Endothelial cell of umbilical vein (primary cell): ENCODE results near the gene JAZF1. TPM values are rescaled to one million over a fixed set of nuclear protein-coding genes. Genes with fewer than 3 reads are reported as not detected.

Source experiments
- BruUV-seq: library from RNA; stranded (reverse); fragments of 400-500 nt; replicated peaks from 2 replicates; lab custom pipeline; 2021; lab: Mats Ljungman, UMichigan
- CTCF ChIA-PET: fragments of 300-600, 350-600 bp; sonication (Branson Sonifier 250); formaldehyde crosslinking; loops from one replicate; lab custom pipeline; 2021; ENCODE audit warnings: antibody characterized with exemption, inconsistent platforms; lab: Charles Lee
- POLR2A ChIA-PET: fragments of 300-600, 350-600 bp; sonication (Branson Sonifier 250); formaldehyde crosslinking; loops from one replicate; lab custom pipeline; 2021; ENCODE audit warnings: antibody characterized with exemption, inconsistent platforms; lab: Charles Lee
- DNase-seq: peaks from one replicate; pipeline ENCODE4 v3.0.0-alpha.2; 2011; ENCODE audit warnings: low read depth, low spot score
- FAIRE-seq: peaks from 2 replicates; lab custom pipeline; 2011; peaks lifted over from hg19 to GRCh38; lab: Jason Lieb, UNC
- H2AFZ ChIP-seq: 2 replicates; pipeline ENCODE4 v1.6.0; 2012; ENCODE audit warnings: low read depth, low read length, control low read depth, inconsistent platforms
- H3K27ac ChIP-seq: 2 replicates; pipeline ENCODE4 v1.5.1; 2011; ENCODE audit warnings: low read depth, mild to moderate bottlenecking, control low read depth, low read length, moderate library complexity; ENCODE audit not compliant: insufficient read depth
- H3K27me3 ChIP-seq, 2 experiments: 2 replicates each; pipeline versions ENCODE4 v1.6.0 to v1.6.1; 2011; ENCODE audit warnings: low read length in 2 of 2, mixed read lengths in 1 of 2; ENCODE audit not compliant: control insufficient read depth in 2 of 2, insufficient read depth in 2 of 2
- H3K36me3 ChIP-seq, 2 experiments: 2 replicates in 1 of 2; 3 replicates in 1 of 2; pipeline ENCODE4 v1.5.1; 2011; ENCODE audit warnings: low read length in 2 of 2, mild to moderate bottlenecking in 1 of 2, moderate library complexity in 1 of 2; ENCODE audit not compliant: control insufficient read depth in 2 of 2, insufficient read depth in 2 of 2; ENCODE audit errors: extremely low read depth in 1 of 2
- H3K4me1 ChIP-seq: 3 replicates; pipeline ENCODE4 v1.5.1; 2011; ENCODE audit warnings: mild to moderate bottlenecking, low read length; ENCODE audit not compliant: control insufficient read depth, insufficient read depth; ENCODE audit errors: extremely low read depth
- H3K4me2 ChIP-seq: 2 replicates; pipeline ENCODE4 v1.6.1; 2011; ENCODE audit warnings: low read length, control low read depth, mixed read lengths; ENCODE audit not compliant: insufficient read depth
- H3K4me3 ChIP-seq, 3 experiments: fragments of 200-600 bp in 1 of 3; sonication (generic), shearing (Covaris generic) in 1 of 3; replicated peaks in 1 of 3; 2 replicates each; pipeline ENCODE4 v1.5.1; 2011 to 2016; ENCODE audit warnings: control low read depth in 3 of 3, low read length in 3 of 3, mild to moderate bottlenecking in 2 of 3, inconsistent platforms in 1 of 3, low read depth in 1 of 3, moderate library complexity in 1 of 3; ENCODE audit not compliant: insufficient read depth in 1 of 3
- H3K79me2 ChIP-seq: 2 replicates; pipeline ENCODE4 v1.6.0; 2012; ENCODE audit warnings: low read length, inconsistent platforms; ENCODE audit not compliant: control insufficient read depth, insufficient read depth
- H3K9ac ChIP-seq: replicated peaks from 2 replicates; pipeline ENCODE3; 2011; ENCODE audit warnings: low read length, control low read depth; ENCODE audit not compliant: insufficient read depth; ENCODE audit errors: extremely low read depth
- H3K9me1 ChIP-seq: replicated peaks from 3 replicates; pipeline ENCODE4 v1.6.0; 2011; ENCODE audit warnings: mild to moderate bottlenecking, low read length; ENCODE audit not compliant: control insufficient read depth, insufficient read depth; ENCODE audit errors: extremely low read depth
- H3K9me3 ChIP-seq: replicated peaks from 2 replicates; pipeline ENCODE4 v1.5.1; 2012; ENCODE audit warnings: low read length, inconsistent platforms; ENCODE audit not compliant: control insufficient read depth, insufficient read depth
- H4K20me1 ChIP-seq: replicated peaks from 2 replicates; pipeline ENCODE3; 2011; ENCODE audit warnings: mild to moderate bottlenecking, low read length; ENCODE audit not compliant: control insufficient read depth, insufficient read depth; ENCODE audit errors: extremely low read depth
- EZH2 ChIP-seq: IDR thresholded peaks from 2 replicates; pipeline ENCODE4 v1.6.1; 2012; ENCODE audit warnings: borderline replicate concordance, low read depth, mild to moderate bottlenecking, moderate library complexity, low read length, inconsistent platforms; ENCODE audit not compliant: severe bottlenecking
- FOS ChIP-seq: IDR thresholded peaks from 2 replicates; pipeline ENCODE4 v1.6.1; 2011; ENCODE audit warnings: mild to moderate bottlenecking, low read length, moderate library complexity, borderline replicate concordance; ENCODE audit not compliant: insufficient read depth
- GATA2 ChIP-seq: IDR thresholded peaks from 2 replicates; pipeline ENCODE4 v1.7.0; 2011; ENCODE audit warnings: low read depth, mild to moderate bottlenecking, moderate library complexity, mixed read lengths, low read length; ENCODE audit not compliant: insufficient read length, insufficient read depth
- JUN ChIP-seq: IDR thresholded peaks from 2 replicates; pipeline ENCODE4 v1.6.1; 2011; ENCODE audit warnings: borderline replicate concordance, low read depth; ENCODE audit not compliant: insufficient read length, insufficient read depth
- MYC ChIP-seq: IDR thresholded peaks from one replicate; pipeline ENCODE4 v1.6.1; 2011; ENCODE audit warnings: mild to moderate bottlenecking, low read depth, low read length
- POLR2A ChIP-seq: IDR thresholded peaks from 2 replicates; pipeline ENCODE4 v1.6.1; 2012; ENCODE audit warnings: low read depth, mild to moderate bottlenecking, control low read depth, low read length
- POLR2AphosphoS5 ChIP-seq: IDR thresholded peaks from 2 replicates; pipeline ENCODE4 v1.6.1; 2012; ENCODE audit warnings: low read depth, mild to moderate bottlenecking, control low read depth, low read length, moderate library complexity; ENCODE audit not compliant: insufficient read depth
- dilution Hi-C: fragments of 300-500 bp; cut with MboI; formaldehyde crosslinking; loops from one replicate; pipeline ENCODE4 v1.15.0; 2019; ENCODE audit warnings: low sequenced_read_pairs; ENCODE audit not compliant: extremely low pct_ligation_motif_present
- intact Hi-C: fragments of 100-400 bp; cut with micrococcal nuclease; formaldehyde crosslinking; loops from one replicate; pipeline ENCODE4 v1.10.0; 2022
- polyA plus RNA-seq, 4 experiments: library from polyadenylated mRNA; depleted of rRNA in 3 of 4; stranded (reverse) in 3 of 4; unstranded in 1 of 4; fragments of >200 nt; gene quantifications; 2 replicates each; pipeline versions ENCODE4 v1.2.1 to v1.2.3, GENCODE V29; 2011 to 2012; ENCODE audit warnings: missing spikeins in 1 of 4
- total RNA-seq: library from RNA; stranded (reverse); gene quantifications from 2 replicates; pipeline ENCODE4 v1.2.3, GENCODE V29; 2021
- TF ChIP-seq, protein P1 (sequence below), 2 donors: IDR thresholded peaks; 1 replicate in 1 of 2; 2 replicates in 1 of 2; pipeline ENCODE4 v1.5.1; 2011; ENCODE audit warnings: low read length in 2 of 2, mild to moderate bottlenecking in 2 of 2, moderate library complexity in 2 of 2, control low read depth in 1 of 2, inconsistent platforms in 1 of 2, low read depth in 1 of 2; ENCODE audit not compliant: insufficient read depth in 1 of 2; ENCODE audit errors: extremely low read depth in 1 of 2
- TF ChIP-seq, protein P2 (sequence below): IDR thresholded peaks from 2 replicates; pipeline ENCODE4 v1.6.1; 2011; ENCODE audit not compliant: insufficient read depth, insufficient read length

JAZF1 gene
- total and polyA plus RNA-seq, 2 donors (not counting 3 experiments of a cell fraction or from before 2014, with no cell fraction given), result 2.5 to 16.9 TPM

DNA sequence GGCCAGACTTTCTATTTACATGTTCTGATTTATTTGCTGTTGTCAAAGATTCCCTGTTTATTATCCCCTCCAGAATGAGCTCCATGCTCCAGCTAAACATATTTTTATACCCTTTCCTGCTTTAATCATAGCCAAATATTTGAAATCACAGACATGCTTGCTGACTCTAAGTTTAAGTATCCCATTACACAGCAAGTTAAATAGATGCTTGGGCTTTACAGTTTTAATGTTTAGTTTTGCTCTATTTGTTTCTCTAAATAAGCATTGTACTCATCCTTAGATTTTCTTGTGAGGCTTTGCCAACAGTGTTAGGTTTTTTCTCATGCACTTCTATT is 243.9 kb downstream of the JAZF1 start:
- POLR2A ChIA-PET, result no interaction called here
- CTCF ChIA-PET, result interaction anchor here (0.7 to 2.1 kb wide), 10 partner anchors 9 to 741 kb away, joined by 3 to 10 read pairs (median 5); no protein-coding TSS in a partner anchor
- BruUV-seq, result no TSS peak
- TF ChIP-seq, protein P1, sequence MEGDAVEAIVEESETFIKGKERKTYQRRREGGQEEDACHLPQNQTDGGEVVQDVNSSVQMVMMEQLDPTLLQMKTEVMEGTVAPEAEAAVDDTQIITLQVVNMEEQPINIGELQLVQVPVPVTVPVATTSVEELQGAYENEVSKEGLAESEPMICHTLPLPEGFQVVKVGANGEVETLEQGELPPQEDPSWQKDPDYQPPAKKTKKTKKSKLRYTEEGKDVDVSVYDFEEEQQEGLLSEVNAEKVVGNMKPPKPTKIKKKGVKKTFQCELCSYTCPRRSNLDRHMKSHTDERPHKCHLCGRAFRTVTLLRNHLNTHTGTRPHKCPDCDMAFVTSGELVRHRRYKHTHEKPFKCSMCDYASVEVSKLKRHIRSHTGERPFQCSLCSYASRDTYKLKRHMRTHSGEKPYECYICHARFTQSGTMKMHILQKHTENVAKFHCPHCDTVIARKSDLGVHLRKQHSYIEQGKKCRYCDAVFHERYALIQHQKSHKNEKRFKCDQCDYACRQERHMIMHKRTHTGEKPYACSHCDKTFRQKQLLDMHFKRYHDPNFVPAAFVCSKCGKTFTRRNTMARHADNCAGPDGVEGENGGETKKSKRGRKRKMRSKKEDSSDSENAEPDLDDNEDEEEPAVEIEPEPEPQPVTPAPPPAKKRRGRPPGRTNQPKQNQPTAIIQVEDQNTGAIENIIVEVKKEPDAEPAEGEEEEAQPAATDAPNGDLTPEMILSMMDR (IDR thresholded peaks at IDR 0.05; ENCODE audit: extremely low read depth in 1 of 2, insufficient read depth in 1 of 2, low read depth in 1 of 2, low read length in 2 of 2), result no peak
- TF ChIP-seq, protein P2, sequence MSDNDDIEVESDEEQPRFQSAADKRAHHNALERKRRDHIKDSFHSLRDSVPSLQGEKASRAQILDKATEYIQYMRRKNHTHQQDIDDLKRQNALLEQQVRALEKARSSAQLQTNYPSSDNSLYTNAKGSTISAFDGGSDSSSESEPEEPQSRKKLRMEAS, result no peak
- Histone ChIP-seq H3K4me1 (no peaks in the 10 kb centered on the region), H3K27ac (no peak overlapping the region), H3K79me2 (no peaks in the 10 kb centered on the region), H3K36me3 (no peaks in the 10 kb centered on the region), H3K9me3 (no peaks in the 10 kb centered on the region), H3K9ac (no peak overlapping the region), H3K9me1 (no peaks in the 10 kb centered on the region), H3K4me3 (no peak overlapping the region), H3K27me3 (no peaks in the 10 kb centered on the region), H3K4me2 (no peak overlapping the region), H4K20me1 (no peaks in the 10 kb centered on the region), H2AFZ (no peak overlapping the region)
- no peak for FAIRE-seq
- no peak for DNase-seq
- intact Hi-C loops, result no loop called here
- dilution Hi-C loops, result no loop called here

DNA sequence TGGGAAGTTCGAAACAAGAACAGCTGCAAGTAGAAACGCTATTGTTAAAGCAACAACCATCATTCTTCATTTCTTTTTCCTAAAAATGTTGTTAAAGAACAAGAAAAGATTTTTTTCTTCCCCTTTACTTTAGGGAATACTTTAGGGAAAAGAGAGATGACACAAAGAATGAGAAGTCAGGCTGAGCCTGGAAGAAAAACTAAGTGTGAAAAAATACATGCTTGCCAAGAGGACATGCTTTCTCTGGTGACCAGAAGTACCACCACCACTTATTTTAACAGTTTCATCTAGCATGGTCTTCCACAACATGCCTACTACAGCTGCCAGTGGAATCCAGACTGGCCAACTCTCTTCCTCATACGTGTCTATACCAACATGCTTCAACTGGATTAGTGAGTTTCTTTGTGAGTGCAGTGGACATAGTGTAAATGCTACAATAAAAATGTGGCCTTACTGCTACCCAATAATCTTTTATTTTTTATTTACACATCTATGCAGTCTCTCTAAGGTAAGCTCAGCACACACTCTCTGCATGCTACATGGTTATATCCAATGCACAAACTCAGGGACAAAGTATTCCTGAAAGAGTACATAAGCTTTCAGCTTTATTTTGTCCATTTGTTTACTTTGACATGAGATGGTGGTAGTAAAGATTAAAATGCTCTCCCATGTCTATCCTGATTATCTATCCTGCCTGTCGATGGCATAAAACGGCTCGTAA is 244.4 kb downstream of the JAZF1 start:
- no peak for DNase-seq
- CTCF ChIA-PET, result interaction anchor here (0.7 to 2.1 kb wide), 11 partner anchors 9 to 740 kb away, joined by 3 to 11 read pairs (median 5); no protein-coding TSS in a partner anchor
- Histone ChIP-seq H3K9me1 (no peaks in the 10 kb centered on the region), H3K27me3 (no peaks in the 10 kb centered on the region), H3K36me3 (no peaks in the 10 kb centered on the region), H3K4me3 (no peak overlapping the region), H3K79me2 (no peaks in the 10 kb centered on the region), H3K9ac (no peak overlapping the region), H3K4me2 (no peak overlapping the region), H2AFZ (no peak overlapping the region), H3K27ac (no peak overlapping the region), H3K9me3 (no peaks in the 10 kb centered on the region), H3K4me1 (no peaks in the 10 kb centered on the region), H4K20me1 (no peaks in the 10 kb centered on the region)
- intact Hi-C loops, result no loop called here
- no TSS peak for BruUV-seq
- POLR2A ChIA-PET, result no interaction called here
- TF ChIP-seq POLR2AphosphoS5 (no peak), POLR2A (no peak), MYC (no peak), JUN (no peak), EZH2 (no peak), FOS (no peak), GATA2 (no peak)
- TF ChIP-seq, protein P1 (IDR thresholded peaks at IDR 0.05; ENCODE audit: extremely low read depth in 1 of 2, insufficient read depth in 1 of 2, low read depth in 1 of 2, low read length in 2 of 2), result no peak
- TF ChIP-seq, protein P2, result no peak
- dilution Hi-C loops, result no loop called here
- no peak for FAIRE-seq
